Left ventricle myocardium superior (tissue), 1 donor: ENCODE results near the gene OPN4. TPM values are rescaled to one million over a fixed set of nuclear protein-coding genes. Genes with fewer than 3 reads are reported as not detected.

Source experiments
- ATAC-seq: fragments of 200-7000 bp; cut with Tn5 transposase; one replicate; pipeline ENCODE4 v1.9.1; 2020; ENCODE audit warnings: mild to moderate bottlenecking, moderate library complexity
- DNase-seq: peaks from one replicate; pipeline ENCODE4 v3.0.0-alpha.2; 2020
- intact Hi-C: fragments of 100-400 bp; cut with micrococcal nuclease; formaldehyde crosslinking; loops from one replicate; pipeline ENCODE4 v1.11.0; 2022
- total RNA-seq: library from RNA; stranded (reverse); fragmentation: NEBNext Ultra II Directional; extraction: Animal tissue kit (Norgen Biotek cat#: 25700); gene quantifications from one replicate; pipeline ENCODE4 v1.2.1, GENCODE V29; 2021
- donor health status: DM: no; HTN: yes; CAD: no; lungs with severe emphysema.

The OPN4 gene
- total RNA-seq, 1 donor from 2014 or later: 0.25 TPM

DNA sequence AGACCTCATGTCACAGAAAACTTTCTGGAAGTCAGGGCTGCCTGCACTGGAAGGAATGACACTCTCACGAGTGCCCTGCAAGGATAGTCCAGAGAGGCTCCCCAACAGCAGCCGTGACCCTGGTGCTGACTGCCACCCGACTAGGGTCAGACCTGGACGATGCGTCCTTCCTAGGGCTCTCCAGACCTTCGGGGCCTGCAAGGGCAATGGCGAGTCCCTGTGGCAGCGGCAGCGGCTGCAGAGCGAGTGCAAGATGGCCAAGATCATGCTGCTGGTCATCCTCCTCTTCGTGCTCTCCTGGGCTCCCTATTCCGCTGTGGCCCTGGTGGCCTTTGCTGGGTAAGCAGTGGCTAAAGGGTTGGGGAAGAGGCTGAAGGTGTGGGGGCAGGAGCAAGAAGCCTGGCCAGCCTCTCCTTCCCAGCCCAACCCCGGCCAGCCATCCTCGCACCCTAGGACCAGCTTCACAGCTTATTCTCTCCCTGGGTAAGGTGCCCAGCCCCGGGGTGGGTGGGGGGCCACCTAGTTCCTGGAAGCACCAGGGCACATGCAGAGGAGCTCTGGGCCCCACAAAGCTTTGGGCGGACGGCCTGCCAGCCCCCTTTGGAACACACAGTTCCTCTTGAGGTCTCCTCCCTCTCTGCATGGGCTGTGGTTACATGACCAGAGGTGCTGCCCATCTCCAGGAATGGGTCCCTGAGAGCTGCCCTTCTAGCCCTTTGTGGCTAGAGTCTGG lies 5.5 kb downstream of the OPN4 start:
- peak; percentile 22 for DNase-seq
- intact Hi-C loops: no loop called here
- no peak for ATAC-seq

DNA sequence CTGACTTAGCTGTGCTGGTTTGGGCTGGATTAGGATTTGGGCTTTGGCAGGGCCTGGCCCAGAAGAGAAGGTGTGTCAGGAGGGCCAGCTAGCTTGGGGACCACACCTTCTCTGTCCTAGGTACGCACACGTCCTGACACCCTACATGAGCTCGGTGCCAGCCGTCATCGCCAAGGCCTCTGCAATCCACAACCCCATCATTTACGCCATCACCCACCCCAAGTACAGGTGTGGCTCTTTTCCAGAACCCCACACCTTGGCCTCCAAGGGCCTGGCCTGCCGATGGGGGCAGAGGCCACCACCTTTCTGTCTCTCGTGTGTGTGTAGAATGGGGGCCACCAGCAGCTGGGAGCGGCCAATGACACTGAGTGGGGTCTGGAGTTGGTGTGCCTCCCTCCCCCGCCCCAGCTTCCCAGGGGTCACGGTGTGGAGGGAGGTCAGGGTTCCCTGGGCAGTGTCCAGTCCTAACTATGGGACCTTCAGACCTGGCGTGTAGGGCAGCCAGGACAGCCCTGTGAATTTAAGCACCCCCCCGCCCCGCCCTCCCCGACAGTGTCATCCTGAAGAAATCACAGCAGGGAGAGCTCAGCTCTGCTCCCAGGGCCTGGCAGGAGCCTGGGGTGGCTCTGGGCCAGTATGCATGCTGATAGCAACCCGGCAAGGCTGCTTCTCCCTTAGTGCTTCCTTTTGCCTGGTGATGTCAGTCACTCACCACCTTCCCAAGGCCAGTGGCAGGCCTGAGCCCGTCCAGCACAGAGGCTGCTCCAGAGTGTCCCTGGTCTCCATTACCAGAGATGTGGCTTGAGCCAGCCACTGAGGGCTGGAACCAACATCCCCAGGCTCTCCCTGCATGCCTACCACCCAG lies 7.0 kb downstream of the OPN4 start:
- DNase-seq (peak; percentile 92), ATAC-seq (peak; percentile 43)
- intact Hi-C loops: no loop called here

DNA sequence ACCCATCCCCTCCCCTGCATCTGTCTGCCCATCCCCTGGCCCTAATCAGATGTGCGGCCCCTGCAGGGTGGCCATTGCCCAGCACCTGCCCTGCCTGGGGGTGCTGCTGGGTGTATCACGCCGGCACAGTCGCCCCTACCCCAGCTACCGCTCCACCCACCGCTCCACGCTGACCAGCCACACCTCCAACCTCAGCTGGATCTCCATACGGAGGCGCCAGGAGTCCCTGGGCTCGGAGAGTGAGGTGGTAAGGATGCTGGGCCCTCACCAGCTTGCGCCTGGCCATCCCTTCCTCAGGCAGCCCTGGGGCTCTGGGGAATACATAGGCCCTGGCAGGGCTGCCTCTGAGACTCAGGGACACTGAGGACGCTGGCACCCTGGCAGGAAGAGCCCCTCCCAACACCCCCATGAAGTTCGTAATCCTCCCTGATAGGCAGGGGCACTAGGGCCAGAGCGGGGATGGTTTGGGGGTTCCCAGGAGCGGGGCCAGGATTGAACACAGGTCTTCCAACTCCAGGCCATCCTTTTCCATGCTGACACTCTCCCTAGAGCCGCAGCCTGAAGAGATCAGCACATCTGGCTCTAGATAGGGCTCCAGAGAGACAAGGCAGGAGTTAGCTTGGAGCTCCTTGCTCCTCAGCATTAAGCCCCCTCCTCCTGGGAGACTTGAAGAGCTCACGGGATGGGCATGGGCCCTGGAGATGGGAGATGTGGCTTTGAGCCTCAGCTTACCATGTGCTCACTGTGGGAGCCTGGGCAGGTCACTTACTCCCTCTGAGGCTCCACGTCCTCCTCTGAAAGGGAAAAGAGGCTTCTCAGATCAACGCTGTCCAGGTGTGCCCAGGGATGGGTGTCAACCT lies 8.1 kb downstream of the OPN4 start:
- DNase-seq: peak; percentile 25
- intact Hi-C loops: no loop called here
- ATAC-seq: no peak

DNA sequence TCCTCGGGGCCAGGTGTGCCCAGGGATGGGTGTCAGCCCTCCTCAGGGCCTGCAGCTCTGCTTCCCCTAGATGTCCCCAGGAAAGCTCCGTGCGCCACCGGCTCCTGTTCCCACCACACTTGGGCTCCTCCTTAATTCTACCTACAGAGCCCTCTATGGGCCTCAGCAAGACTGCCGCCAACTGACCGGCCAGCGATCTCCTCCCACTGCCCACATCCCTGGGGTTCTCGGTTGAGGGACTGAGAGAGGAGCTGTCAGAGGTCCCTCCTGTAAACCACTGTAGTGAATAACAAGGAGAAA lies 8.6 kb downstream of the OPN4 start:
- ATAC-seq (no peak), DNase-seq (peak; percentile 30)
- intact Hi-C loops: no loop called here

DNA sequence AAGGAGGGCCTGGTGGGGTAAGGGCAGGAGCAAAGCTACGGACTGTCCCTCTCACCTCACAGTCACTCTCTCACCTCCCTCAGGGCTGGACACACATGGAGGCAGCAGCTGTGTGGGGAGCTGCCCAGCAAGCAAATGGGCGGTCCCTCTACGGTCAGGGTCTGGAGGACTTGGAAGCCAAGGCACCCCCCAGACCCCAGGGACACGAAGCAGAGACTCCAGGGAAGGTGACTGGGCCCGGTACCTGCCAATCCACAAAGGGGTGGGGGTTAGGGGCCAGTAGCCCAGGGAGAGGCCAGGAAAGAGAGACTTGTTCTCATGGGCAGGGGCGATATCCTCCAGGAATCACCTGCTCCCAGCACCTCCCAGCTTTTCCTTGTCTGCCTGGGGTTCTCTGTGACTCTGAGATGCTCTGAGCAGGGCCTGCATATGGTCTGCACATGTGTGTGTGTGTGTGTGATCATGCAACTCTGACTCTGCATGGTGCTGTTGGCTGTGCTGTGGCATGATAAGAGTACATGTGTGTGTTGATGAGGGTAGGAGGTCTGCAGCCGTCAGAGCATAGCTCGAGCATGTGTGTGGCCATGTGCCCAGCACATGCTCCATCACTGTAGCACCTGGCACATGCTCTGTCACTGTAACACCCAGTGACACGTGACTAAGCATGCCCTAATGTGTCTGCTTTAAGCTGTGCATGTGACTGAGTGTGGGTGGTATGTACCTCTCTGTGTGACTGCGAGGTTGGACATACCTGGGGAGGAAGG lies 9.4 kb downstream of the OPN4 start:
- intact Hi-C loops: no loop called here
- DNase-seq (peak; percentile 52), ATAC-seq (no peak)

DNA sequence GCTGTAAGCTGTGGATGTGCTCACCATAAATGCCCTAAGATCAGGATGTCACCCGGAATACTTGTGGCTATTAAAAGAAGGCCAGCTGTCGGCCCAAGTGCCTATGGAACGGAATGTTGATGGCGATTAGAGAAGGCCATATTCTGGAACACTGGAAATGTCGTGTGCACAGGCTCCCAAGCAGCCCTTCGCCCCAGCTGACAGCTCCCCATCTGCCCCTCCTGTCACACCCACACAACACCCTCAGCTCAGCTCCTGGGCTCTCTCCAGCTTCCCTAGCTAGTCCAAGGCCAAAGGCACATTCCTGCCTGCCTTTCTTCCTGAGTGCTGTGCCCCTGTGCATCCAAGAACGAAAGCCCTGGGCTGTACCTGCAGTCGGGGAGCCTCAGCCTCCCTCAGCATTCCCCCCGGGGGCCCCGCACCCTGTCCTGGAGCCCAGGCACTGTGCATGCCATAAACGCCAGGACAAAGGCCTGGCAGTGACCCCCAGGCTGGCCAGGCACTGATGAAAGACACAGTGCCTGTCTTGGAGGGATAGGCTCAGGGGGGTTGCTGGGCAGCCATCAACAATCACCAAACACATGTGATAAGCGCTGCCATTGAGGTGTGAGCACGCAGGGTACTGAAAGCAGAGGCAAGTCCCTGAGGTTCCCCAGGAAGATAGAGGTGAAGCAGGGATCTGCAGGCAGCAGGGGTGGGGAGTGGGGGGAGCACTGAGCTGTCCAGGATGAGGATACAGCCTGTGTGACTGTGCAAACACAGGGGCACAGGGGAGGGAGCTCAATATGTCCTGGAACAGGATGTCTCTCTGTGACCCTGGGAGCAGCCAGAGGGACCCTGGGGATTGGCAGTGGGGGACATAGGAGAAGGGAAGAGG lies 10.2 kb downstream of the OPN4 start:
- intact Hi-C loops: no loop called here
- ATAC-seq (peak; percentile 48), DNase-seq (peak; percentile 86)

DNA sequence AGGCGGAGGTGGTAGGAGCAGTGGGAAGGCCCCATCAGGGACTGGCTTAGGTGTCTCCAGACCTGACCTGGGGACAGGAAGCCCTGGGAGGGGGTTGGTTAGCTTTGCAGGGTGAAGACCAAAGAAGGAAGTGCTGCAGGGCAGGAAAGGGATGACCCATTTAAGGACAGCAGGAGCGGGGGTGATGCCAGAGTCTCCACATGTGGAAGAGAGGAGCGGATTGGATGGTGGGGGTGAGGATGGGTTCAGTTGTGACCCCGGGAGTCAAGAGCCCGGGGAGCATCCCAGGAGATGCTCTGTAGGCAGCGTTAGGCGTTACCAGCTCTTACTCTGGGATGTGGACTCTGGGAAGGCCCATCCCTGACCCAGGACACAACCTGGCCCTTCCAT lies 10.9 kb downstream of the OPN4 start:
- DNase-seq (no peak), ATAC-seq (no peak)
- intact Hi-C loops: no loop called here

DNA sequence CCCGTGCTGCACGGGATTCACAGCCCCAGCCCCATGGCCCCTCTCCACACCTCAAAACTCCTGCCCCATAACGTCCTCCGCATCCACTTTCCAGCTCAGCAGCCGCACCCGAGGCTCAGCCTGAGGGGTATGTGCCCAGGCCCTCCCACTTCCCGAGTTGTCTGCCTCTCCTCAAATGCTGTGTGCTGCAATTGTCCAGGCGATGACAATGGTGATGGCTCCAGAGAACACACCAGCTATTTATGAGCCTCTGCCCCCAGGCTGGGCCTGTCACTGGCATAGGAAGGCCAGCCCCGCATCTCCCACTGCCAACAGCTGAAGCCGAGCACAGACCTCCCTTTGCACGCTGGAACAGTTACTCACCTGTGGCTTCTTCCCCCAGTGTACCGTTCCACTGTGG lies 11.5 kb downstream of the OPN4 start:
- intact Hi-C loops: no loop called here
- DNase-seq: peak; percentile 78
- ATAC-seq: peak; percentile 23

DNA sequence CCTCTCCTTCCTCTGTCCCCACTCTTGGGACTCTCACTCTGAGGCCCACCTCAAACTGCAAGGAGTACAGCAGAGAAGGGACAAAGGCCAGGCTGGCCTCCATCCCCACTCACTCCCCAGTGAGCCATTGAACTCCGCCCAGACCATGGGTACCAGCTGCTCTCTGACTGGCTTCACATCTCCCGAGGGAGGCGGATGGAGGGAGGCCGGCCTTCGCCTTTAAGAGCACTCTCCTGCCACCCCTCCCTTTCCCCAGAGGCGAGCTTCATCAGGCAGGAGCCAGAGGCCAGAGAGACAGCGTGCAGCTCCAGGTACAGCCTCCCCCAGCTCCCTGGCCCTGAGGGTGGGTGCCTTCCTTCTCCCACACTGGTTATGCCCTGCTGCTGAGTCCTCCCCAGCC lies 12.2 kb downstream of the OPN4 start:
- intact Hi-C loops: no loop called here
- DNase-seq (peak; percentile 79), ATAC-seq (peak; percentile 6)

DNA sequence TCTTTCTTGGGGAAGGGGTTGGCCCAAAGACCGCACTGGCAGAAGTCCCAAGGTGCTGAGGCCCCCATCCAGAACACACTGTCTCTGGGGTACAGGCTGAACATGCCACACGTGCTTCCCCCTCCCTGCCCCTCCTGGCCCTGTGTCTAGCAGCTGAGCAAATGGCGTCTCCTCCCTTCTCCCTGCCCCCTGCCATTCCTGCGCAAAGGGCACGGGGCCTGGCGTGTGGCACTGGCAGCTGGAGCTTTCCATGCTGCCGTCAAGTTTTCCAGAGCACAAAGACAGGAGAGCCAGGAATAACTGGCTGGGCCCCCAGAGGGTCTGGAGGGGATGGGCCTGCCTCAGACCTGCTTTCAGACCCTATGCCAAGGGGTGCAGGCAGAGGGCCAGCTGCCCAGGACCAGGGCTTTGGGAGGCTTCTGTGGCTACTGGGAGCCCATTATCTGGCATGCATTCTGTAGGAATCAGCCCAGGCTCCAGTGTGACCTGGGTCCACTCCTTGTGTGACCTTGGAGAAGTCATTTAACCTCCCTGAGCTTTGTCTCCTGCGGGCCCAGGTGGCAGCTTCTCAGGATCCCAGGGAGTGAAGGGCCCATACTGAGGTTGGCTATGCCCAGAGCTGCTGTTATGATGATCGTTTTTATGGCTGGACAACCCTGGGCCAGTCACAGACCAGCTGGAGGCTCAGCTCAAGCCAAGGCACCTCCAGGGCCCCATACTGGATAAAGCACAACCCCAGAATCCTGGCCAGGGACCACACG lies 13.3 kb downstream of the OPN4 start:
- DNase-seq (peak; percentile 86), ATAC-seq (peak; percentile 35)
- intact Hi-C loops: no loop called here

DNA sequence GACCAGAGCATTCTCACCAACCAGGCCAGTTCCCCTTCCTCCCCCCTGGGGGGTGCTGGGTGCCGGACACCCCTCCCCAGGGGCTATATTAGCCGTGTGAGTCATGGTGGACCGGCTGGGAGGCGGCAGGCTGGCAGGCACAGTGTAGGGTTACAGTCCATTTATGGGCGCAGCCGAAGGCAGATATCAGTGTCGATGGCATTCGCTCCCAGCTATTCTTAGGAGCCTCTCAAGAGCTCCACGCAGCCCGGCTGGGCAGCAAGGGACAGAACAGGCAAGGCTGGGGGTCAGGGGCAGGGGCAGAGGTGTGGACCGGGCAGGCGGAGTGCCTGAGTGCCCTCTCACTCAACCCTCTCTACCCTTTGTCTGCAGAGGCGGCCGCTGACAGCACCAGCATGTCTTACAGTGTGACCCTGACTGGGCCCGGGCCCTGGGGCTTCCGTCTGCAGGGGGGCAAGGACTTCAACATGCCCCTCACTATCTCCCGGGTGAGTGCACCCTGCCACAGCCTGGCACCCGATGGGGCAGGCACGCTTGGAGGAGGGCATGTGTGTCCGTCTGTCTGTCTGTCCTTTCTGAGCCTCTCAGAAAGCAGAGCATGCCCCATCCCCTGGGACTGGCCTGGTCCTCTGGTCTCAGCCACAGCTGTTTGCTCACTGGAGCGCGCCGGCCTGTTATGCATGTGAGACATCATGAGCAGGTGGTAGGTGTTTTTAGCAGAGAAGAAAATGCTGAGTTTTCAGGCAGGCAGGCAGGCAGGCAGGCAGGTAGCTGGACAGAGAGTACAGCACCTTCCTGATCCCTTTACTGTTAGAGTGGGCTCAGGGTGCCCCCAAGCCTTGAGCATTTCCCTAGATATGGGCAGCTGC lies 14.2 kb downstream of the OPN4 start, which contains the start of gene LDB3:
LDB3 (plus strand) TSS at position 215 of the 869 bp plus-strand sequence; CDS start at position 396, 181 bp downstream.
- DNase-seq (peak; percentile 88), ATAC-seq (peak; percentile 44)
- intact Hi-C loops: no loop called here

DNA sequence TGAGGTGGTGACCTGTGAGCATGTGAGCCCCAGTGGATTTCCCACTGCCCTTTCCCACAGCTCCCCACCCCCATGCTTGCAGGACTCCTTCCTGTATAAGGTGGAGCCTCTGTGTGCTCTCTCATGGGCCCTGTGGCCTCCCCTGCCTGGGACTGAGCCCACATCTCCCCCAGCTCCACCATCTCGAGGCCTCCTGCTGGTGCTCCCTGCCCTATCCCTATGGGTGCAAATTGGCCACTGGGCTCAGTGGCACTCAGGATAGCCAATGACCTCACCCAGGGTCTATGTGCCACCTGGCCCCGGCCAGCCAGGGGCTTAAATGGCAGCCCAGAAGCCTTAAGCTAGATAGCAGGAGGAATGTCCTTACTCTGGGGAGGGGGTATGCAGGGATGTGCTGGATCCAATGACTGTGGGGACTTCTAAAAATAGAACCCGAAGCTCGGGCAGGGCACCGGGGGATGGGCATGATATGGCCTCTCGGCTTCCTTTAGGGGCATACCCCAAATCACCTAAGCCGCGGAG lies 16.0 kb downstream of the OPN4 start:
- peak; percentile 54 for DNase-seq
- intact Hi-C loops: no loop called here
- peak; percentile 0 for ATAC-seq

DNA sequence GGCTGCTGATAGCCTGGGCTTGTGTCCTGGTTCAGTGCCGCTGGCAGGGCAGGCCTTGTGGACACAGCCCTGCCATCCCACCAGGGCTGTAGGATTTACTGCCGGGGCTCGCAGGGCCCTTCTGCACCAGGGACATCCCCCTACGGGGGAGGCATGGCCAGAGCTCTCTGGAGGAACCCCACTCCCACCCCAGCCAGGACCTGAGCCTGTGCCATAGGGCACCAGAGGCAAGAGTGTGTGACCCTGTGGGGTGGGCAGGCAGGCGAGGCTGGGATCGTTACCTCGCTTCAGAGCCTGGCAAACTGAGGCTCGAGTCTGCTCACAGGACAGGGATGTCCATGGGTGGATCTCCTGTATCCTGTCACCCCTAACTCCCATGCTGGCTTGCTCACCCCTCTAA lies 16.5 kb downstream of the OPN4 start:
- ATAC-seq (no peak), DNase-seq (no peak)
- intact Hi-C loops: no loop called here

DNA sequence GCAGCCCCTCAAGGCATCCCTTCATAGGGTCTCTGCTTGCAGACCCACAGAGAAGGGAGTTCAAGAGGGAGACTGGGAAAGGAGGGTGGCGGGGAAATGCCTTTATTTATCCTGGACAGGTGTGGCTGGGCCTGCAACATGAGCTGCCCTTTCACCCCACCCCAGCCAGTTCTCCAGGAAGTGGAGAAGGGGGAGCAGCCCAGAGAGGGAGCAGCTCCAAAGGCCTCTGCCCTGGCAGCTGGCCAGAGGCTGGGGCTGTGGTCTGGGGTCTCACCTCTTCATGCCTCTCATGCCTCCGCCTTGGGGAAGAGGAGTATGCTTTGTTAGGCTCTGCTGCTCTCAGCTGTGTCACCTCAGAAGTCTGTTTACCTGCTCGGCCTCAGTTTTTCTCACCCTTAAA lies 17.1 kb downstream of the OPN4 start:
- DNase-seq (peak; percentile 56), ATAC-seq (no peak)
- intact Hi-C loops: no loop called here

DNA sequence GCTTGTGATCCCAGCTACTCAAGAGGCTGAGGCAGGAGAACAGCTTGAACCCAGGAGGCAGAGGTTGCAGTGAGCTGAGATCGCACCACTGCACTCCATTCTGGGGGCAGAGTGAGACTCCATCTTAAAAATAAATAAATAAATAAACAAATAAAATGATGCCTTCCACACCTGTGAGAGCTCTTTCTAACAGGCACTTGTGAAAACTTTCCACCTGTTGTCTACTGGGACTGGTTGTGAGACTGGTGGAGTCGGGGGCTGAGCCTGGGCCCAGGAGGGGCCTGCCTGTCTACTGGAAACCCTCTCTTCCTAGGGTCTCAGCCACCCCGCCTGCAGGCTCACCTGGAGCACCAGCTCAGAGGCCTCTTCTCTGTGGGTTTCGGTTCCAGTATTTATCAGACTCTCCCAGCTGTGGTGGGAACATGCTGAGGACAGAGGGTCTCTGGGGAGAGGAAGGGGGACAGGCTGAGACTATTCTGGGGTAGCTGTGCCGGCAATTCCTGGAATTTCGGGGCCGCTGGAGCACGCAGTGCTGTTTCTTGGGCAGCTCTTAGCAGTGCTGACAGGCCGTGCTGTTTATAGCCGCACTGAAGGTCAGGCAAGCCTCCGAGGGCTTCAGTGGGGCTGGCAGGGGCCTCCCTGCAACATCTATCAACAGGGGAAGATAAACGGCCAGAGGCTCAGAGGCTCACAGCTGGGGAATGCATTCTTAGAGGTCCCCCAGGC lies 17.8 kb downstream of the OPN4 start:
- DNase-seq: peak; percentile 84
- peak; percentile 25 for ATAC-seq
- intact Hi-C loops: no loop called here
